Measurements from ENCODE around the gene RUNX3. TPM values are rescaled to one million over a fixed set of nuclear protein-coding genes. Genes with fewer than 3 reads are reported as not detected.

Gene RUNX3
- total RNA-seq, 1 experiment from 2014 or later: 1.5 TPM

DNA sequence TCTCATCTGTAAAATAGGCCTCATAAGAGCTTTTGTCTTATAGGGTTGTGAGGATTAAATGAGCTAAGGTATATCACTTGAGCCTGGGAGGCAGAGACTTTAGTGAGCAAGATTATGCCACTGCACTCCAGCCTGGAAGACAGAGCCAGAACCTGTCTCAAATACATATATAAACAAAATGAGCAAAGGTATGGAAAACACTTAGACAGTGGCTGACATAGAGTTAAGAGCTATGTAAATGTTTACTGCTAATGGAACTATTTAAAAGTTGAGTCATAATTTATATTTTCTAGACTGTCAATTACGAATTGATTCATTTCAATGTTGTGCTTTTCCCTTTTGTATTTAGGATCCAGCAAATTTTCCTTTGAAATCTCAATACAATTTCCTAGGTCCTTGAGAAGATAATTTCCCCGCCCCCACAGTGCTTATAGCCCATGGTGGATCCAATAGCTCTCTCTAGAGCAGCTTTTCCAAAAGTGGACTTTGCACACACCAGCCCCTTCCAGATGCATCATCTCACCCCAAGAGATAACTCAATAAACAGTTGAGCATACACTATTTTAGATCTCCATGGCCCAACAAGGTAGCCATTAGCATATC lies 21.8 kb upstream of the RUNX3 start:
- H3K9me3 Mint-ChIP-seq: no peaks in the 10 kb centered on the region
- DNase-seq (ENCODE audit: low spot score): no peak
- no peak for ATAC-seq
- H3K4me3 Mint-ChIP-seq: no peak overlapping the region
- peaks cover 35% of the 10 kb centered on the region for H3K4me1 Mint-ChIP-seq
- H3K27ac Mint-ChIP-seq: no peak overlapping the region
- ChIA-PET POLR2A (no interaction called here), CTCF (interaction anchor here (1.8 to 2.6 kb wide), 3 partner anchors 19 to 43 kb away, joined by 5 to 11 read pairs (median 8); no protein-coding TSS in a partner anchor)
- no peaks in the 10 kb centered on the region for H3K36me3 Mint-ChIP-seq
- TF ChIP-seq, protein P1, sequence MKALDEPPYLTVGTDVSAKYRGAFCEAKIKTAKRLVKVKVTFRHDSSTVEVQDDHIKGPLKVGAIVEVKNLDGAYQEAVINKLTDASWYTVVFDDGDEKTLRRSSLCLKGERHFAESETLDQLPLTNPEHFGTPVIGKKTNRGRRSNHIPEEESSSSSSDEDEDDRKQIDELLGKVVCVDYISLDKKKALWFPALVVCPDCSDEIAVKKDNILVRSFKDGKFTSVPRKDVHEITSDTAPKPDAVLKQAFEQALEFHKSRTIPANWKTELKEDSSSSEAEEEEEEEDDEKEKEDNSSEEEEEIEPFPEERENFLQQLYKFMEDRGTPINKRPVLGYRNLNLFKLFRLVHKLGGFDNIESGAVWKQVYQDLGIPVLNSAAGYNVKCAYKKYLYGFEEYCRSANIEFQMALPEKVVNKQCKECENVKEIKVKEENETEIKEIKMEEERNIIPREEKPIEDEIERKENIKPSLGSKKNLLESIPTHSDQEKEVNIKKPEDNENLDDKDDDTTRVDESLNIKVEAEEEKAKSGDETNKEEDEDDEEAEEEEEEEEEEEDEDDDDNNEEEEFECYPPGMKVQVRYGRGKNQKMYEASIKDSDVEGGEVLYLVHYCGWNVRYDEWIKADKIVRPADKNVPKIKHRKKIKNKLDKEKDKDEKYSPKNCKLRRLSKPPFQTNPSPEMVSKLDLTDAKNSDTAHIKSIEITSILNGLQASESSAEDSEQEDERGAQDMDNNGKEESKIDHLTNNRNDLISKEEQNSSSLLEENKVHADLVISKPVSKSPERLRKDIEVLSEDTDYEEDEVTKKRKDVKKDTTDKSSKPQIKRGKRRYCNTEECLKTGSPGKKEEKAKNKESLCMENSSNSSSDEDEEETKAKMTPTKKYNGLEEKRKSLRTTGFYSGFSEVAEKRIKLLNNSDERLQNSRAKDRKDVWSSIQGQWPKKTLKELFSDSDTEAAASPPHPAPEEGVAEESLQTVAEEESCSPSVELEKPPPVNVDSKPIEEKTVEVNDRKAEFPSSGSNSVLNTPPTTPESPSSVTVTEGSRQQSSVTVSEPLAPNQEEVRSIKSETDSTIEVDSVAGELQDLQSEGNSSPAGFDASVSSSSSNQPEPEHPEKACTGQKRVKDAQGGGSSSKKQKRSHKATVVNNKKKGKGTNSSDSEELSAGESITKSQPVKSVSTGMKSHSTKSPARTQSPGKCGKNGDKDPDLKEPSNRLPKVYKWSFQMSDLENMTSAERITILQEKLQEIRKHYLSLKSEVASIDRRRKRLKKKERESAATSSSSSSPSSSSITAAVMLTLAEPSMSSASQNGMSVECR (CRISPR knock-in tag; IDR thresholded peaks at IDR 0.05; ENCODE audit: borderline replicate concordance): no peak
- TF ChIP-seq, protein P2, sequence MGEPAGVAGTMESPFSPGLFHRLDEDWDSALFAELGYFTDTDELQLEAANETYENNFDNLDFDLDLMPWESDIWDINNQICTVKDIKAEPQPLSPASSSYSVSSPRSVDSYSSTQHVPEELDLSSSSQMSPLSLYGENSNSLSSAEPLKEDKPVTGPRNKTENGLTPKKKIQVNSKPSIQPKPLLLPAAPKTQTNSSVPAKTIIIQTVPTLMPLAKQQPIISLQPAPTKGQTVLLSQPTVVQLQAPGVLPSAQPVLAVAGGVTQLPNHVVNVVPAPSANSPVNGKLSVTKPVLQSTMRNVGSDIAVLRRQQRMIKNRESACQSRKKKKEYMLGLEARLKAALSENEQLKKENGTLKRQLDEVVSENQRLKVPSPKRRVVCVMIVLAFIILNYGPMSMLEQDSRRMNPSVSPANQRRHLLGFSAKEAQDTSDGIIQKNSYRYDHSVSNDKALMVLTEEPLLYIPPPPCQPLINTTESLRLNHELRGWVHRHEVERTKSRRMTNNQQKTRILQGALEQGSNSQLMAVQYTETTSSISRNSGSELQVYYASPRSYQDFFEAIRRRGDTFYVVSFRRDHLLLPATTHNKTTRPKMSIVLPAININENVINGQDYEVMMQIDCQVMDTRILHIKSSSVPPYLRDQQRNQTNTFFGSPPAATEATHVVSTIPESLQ (CRISPR knock-in tag; IDR thresholded peaks at IDR 0.05): no peak
- TF ChIP-seq, protein P3, sequence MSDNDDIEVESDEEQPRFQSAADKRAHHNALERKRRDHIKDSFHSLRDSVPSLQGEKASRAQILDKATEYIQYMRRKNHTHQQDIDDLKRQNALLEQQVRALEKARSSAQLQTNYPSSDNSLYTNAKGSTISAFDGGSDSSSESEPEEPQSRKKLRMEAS (CRISPR knock-in tag; IDR thresholded peaks at IDR 0.05): no peak
- no peak for TF ChIP-seq SOX15 (CRISPR knock-in tag; IDR thresholded peaks at IDR 0.05)
- no peak for TF ChIP-seq TCF7 (CRISPR knock-in tag; IDR thresholded peaks at IDR 0.05; ENCODE audit: low read depth)
- TF ChIP-seq RELA (CRISPR knock-in tag; IDR thresholded peaks at IDR 0.05; ENCODE audit: borderline replicate concordance): no peak
- no peak for TF ChIP-seq JAZF1 (CRISPR knock-in tag; IDR thresholded peaks at IDR 0.05)
- no peak for TF ChIP-seq NR3C1 (CRISPR knock-in tag; conservative IDR thresholded peaks at IDR 0.05; ENCODE audit: low read depth)
- no peak for TF ChIP-seq SP1 (CRISPR knock-in tag; conservative IDR thresholded peaks at IDR 0.05)
- TF ChIP-seq ZNF317 (CRISPR knock-in tag; IDR thresholded peaks at IDR 0.05; ENCODE audit: borderline replicate concordance, low read depth): no peak
- H3K27me3 Mint-ChIP-seq (ENCODE audit: low read depth): no peaks in the 10 kb centered on the region

DNA sequence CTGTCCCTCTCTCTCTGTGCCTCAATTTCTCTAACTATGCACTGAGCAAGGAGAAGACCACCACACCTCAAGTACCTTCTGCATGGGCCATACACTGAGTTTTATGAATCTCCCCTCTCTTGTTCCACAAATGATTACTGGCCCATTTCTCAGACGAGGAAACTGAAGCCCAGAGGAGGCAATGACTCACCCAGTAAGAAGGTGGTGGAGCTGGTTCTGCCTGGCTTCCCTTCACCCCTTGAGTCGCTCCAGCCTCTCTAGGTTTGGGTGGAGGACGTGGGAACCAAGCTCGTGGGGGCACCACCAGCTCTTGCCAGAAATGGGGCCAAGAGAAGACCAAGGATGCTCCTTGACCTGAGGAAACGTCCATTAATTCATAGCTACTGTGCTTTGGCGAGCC lies 21.3 kb upstream of the RUNX3 start:
- Mint-ChIP-seq H3K36me3 (no peaks in the 10 kb centered on the region), H3K27ac (no peak overlapping the region), H3K27me3 (ENCODE audit: low read depth) (no peaks in the 10 kb centered on the region), H3K4me3 (no peak overlapping the region), H3K4me1 (peaks cover 35% of the 10 kb centered on the region), H3K9me3 (no peaks in the 10 kb centered on the region)
- DNase-seq (ENCODE audit: low spot score): no peak
- CTCF ChIA-PET: interaction anchor here (0.6 to 2.6 kb wide), 5 partner anchors 17 to 456 kb away, joined by 3 to 11 read pairs (median 5); no protein-coding TSS in a partner anchor
- no peak for ATAC-seq
- POLR2A ChIA-PET: no interaction called here
- TF ChIP-seq, protein P4, sequence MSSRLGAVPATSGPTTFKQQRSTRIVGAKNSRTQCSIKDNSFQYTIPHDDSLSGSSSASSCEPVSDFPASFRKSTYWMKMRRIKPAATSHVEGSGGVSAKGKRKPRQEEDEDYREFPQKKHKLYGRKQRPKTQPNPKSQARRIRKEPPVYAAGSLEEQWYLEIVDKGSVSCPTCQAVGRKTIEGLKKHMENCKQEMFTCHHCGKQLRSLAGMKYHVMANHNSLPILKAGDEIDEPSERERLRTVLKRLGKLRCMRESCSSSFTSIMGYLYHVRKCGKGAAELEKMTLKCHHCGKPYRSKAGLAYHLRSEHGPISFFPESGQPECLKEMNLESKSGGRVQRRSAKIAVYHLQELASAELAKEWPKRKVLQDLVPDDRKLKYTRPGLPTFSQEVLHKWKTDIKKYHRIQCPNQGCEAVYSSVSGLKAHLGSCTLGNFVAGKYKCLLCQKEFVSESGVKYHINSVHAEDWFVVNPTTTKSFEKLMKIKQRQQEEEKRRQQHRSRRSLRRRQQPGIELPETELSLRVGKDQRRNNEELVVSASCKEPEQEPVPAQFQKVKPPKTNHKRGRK (CRISPR knock-in tag; IDR thresholded peaks at IDR 0.05; ENCODE audit: borderline replicate concordance): no peak
- TF ChIP-seq, protein P2 (CRISPR knock-in tag; IDR thresholded peaks at IDR 0.05): no peak
- TF ChIP-seq ZNF138 (CRISPR knock-in tag; conservative IDR thresholded peaks at IDR 0.05) (no peak), ZNF121 (CRISPR knock-in tag; IDR thresholded peaks at IDR 0.05) (no peak)
- TF ChIP-seq, protein P5, sequence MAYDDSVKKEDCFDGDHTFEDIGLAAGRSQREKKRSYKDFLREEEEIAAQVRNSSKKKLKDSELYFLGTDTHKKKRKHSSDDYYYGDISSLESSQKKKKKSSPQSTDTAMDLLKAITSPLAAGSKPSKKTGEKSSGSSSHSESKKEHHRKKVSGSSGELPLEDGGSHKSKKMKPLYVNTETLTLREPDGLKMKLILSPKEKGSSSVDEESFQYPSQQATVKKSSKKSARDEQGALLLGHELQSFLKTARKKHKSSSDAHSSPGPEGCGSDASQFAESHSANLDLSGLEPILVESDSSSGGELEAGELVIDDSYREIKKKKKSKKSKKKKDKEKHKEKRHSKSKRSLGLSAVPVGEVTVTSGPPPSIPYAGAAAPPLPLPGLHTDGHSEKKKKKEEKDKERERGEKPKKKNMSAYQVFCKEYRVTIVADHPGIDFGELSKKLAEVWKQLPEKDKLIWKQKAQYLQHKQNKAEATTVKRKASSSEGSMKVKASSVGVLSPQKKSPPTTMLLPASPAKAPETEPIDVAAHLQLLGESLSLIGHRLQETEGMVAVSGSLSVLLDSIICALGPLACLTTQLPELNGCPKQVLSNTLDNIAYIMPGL (CRISPR knock-in tag; IDR thresholded peaks at IDR 0.05): no peak
- TF ChIP-seq, protein P1 (CRISPR knock-in tag; IDR thresholded peaks at IDR 0.05; ENCODE audit: borderline replicate concordance): no peak
- TF ChIP-seq, protein P6, sequence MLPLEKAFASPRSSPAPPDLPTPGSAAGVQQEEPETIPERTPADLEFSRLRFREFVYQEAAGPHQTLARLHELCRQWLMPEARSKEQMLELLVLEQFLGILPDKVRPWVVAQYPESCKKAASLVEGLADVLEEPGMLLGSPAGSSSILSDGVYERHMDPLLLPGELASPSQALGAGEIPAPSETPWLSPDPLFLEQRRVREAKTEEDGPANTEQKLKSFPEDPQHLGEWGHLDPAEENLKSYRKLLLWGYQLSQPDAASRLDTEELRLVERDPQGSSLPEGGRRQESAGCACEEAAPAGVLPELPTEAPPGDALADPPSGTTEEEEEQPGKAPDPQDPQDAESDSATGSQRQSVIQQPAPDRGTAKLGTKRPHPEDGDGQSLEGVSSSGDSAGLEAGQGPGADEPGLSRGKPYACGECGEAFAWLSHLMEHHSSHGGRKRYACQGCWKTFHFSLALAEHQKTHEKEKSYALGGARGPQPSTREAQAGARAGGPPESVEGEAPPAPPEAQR (CRISPR knock-in tag; IDR thresholded peaks at IDR 0.05): no peak

Data from WTC11 (cell line).